Spleen (tissue), 11 donors: ENCODE measurements around the gene HIRIP3. TPM values are rescaled to one million over a fixed set of nuclear protein-coding genes. Genes with fewer than 3 reads are reported as not detected.
A peak's percentile ranks its signal among the peaks of the same experiment; 100 is the strongest.

Experiments used
- DNase-seq: peaks from one replicate; pipeline ENCODE4 v3.0.0-alpha.2; 2020
- H3K27ac ChIP-seq, 8 donors: fragments of 200-600 bp; sonication (generic) in 7 of 8; 1 replicate in 4 of 8; 2 replicates in 4 of 8; pipeline versions ENCODE4 v1.5.0 to v1.8.0; 2016 to 2021; ENCODE audit warnings: inconsistent platforms in 4 of 8, mild to moderate bottlenecking in 4 of 8, moderate library complexity in 1 of 8
- H3K27me3 ChIP-seq, 7 donors: fragments of 200-600 bp; sonication (generic) in 6 of 7; replicated peaks in 1 of 7; 1 replicate in 4 of 7; 2 replicates in 3 of 7; pipeline versions ENCODE4 v1.5.0 to v1.8.0; 2016 to 2021; ENCODE audit warnings: inconsistent platforms in 3 of 7, mild to moderate bottlenecking in 1 of 7
- H3K36me3 ChIP-seq, 6 donors: fragments of 200-600 bp; sonication (generic) in 5 of 6; 1 replicate in 4 of 6; 2 replicates in 2 of 6; pipeline versions ENCODE4 v1.5.0 to v1.8.0; 2016 to 2021; ENCODE audit warnings: inconsistent platforms in 2 of 6
- H3K4me1 ChIP-seq, 6 donors: fragments of 200-600 bp; sonication (generic) in 5 of 6; 1 replicate in 3 of 6; 2 replicates in 3 of 6; pipeline versions ENCODE4 v1.5.0 to v1.8.0; 2016 to 2021; ENCODE audit warnings: inconsistent platforms in 3 of 6
- H3K4me3 ChIP-seq, 8 donors: fragments of 200-600 bp; sonication (generic) in 7 of 8; 1 replicate in 4 of 8; 2 replicates in 4 of 8; pipeline versions ENCODE4 v1.5.0 to v1.8.0; 2016 to 2021; ENCODE audit warnings: inconsistent platforms in 4 of 8, mild to moderate bottlenecking in 4 of 8, moderate library complexity in 2 of 8
- H3K9me3 ChIP-seq, 8 donors: fragments of 200-600 bp; sonication (generic) in 7 of 8; 1 replicate in 4 of 8; 2 replicates in 4 of 8; pipeline versions ENCODE4 v1.5.0 to v1.8.0; 2016 to 2021; ENCODE audit warnings: inconsistent platforms in 4 of 8
- CTCF ChIP-seq, 11 experiments: fragments of 200-600 bp in 7 of 11; fragments of 450-650 bp in 4 of 11; sonication (generic) in 4 of 11; IDR thresholded peaks in 8 of 11; conservative IDR thresholded peaks in 3 of 11; 1 replicate in 7 of 11; 2 replicates in 4 of 11; pipeline versions ENCODE4 v1.4.0 to v1.8.0; 2016 to 2021; ENCODE audit warnings: antibody characterized with exemption in 11 of 11, inconsistent platforms in 4 of 11, mild to moderate bottlenecking in 1 of 11
- POLR2A ChIP-seq, 3 donors: fragments of 450-650 bp; IDR thresholded peaks; one replicate each; pipeline ENCODE4 v1.5.1; 2017; ENCODE audit warnings: antibody characterized with exemption in 3 of 3, mild to moderate bottlenecking in 1 of 3
- POLR2AphosphoS5 ChIP-seq, 3 donors: sonication (generic); formaldehyde crosslinking; IDR thresholded peaks; one replicate each; pipeline ENCODE4 v1.5.1; 2017; ENCODE audit warnings: antibody characterized with exemption in 3 of 3
- WGBS, 5 donors: extraction: QIAGEN DNeasy Blood & Tissue Kit in 3 of 5; methylation state at CpG; one replicate each; pipeline versions ENCODE4 v1.1.5 to v1.1.7; 2013 to 2018; 5-methylcytosine and 5-hydroxymethylcytosine counted together
- intact Hi-C: fragments of 100-400 bp; cut with DNase I; formaldehyde crosslinking; loops from one replicate; pipeline ENCODE4 v1.15.0; 2023; ENCODE audit warnings: low total_unique reads
- polyA plus RNA-seq, 3 donors: library from polyadenylated mRNA; stranded (reverse); fragments of 200-250 nt; gene quantifications; one replicate each; pipeline ENCODE4 v1.2.1, GENCODE V29; 2013
- total RNA-seq, 7 donors: library from RNA; depleted of rRNA in 3 of 7; stranded (reverse); fragments of >200 nt in 3 of 7; fragmentation: NEBNext Ultra II Directional in 4 of 7; extraction: Animal tissue kit (Norgen Biotek cat#: 25700) in 4 of 7; gene quantifications; one replicate each; pipeline versions ENCODE4 v1.1.0 to v1.2.1, GENCODE V29; 2016 to 2021
- donor health status: healthy with polysubstance abuse.
- donor health status: DM: no; HTN: no; CAD: no; lungs with moderate emphysema.
- donor health status: DM: no; HTN: no; CAD: no.
- donor health status: Bipolar disorder and iron deficiency.
- donor health status: healthy.
- donor health status: DM: no; HTN: no; CAD: no.
- donor health status: DM: yes; HTN: yes; CAD: no.

HIRIP3 gene
- total and polyA plus RNA-seq, 10 donors = 10.0 to 17.7 (median 14.0) TPM

DNA sequence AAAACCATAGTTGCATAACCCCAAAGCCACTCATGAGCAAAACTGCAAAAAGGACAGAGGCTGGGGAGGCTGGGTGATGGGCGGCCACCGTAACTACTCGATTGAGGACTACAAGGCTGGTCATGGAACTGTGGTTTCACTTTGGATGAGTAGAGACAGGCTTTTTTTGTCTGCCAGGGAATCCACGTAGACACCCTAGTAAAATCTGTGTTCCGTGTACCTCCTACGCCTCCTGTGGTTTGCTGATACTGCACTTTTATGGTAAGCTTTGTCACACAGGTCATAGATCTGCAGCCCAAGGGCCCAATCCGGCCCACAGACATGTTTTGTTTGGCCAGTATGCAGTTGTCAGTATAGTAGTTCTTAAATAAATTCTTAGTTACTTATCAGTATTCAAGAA, 37.9 kb upstream of the HIRIP3 start:
- H3K36me3 ChIP-seq = no peaks in the 10 kb centered on the region
- H3K9me3 ChIP-seq = no peaks in the 10 kb centered on the region
- 52 to 70% (median 67%) methylated on average over 7 of the region's 7 CpGs for WGBS, 5 donors
- TF ChIP-seq POLR2A (IDR thresholded peaks at IDR 0.05) (no peak), POLR2AphosphoS5 (IDR thresholded peaks at IDR 0.05) (no peak), CTCF (IDR thresholded peaks at IDR 0.05 in 8 of 11, conservative IDR thresholded peaks at IDR 0.05 in 3 of 11) (no peak)
- H3K27ac ChIP-seq = no peak overlapping the region
- DNase-seq = no peak
- H3K4me3 ChIP-seq = no peak overlapping the region
- peaks cover 7 to 84% (median 58%) of the 10 kb centered on the region in 7 donors for H3K27me3 ChIP-seq
- intact Hi-C loops = no loop called here
- peaks cover 0 to 21% (median 12%) of the 10 kb centered on the region in 6 donors for H3K4me1 ChIP-seq

DNA sequence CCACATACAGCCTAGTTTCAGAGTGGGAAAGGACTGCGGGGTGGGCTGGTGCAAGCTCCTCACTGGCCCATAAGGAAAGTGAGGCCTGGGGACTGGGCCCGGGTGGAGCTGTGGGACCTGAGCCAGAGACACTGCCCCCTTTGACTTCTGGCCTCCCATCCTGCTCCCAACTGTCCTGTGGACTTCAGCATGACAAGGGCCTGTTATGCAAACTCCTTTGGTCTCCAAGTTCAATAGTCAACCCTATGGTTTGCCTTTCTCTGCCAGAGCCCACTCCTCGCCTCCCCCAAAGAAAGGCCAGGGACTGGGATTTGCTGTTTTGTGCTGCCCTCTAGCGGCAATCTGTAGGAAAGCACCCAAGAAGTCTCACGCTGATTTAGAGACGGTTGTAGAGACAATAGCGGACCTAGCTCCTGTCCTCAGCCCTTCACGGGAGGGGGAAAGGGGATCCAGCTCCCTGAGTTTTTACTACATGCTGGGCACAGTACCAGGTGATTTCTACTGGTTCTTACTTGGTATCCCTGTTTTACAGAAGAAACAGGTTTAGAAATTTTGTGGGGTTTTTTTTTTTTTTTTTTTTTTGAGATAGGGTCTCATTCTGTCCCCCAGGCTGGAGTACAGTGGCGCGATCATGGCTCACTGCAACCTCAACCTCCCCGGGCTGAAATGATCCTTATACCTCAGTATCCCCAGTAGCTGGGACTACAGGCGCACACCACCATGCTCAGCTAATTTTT, 36.8 kb upstream of the HIRIP3 start:
- TF ChIP-seq POLR2A (IDR thresholded peaks at IDR 0.05) (no peak), POLR2AphosphoS5 (IDR thresholded peaks at IDR 0.05) (no peak), CTCF (IDR thresholded peaks at IDR 0.05 in 8 of 11, conservative IDR thresholded peaks at IDR 0.05 in 3 of 11) (peak in 10 of 11 experiments; percentile 33 to 84 (median 70))
- WGBS, 5 donors = 25 to 30% (median 26%) methylated on average over 12 of the region's 12 CpGs
- Histone ChIP-seq H3K9me3 (no peaks in the 10 kb centered on the region), H3K27me3 (peaks cover 7 to 94% (median 58%) of the 10 kb centered on the region in 7 donors), H3K36me3 (no peaks in the 10 kb centered on the region), H3K4me1 (peaks cover 0 to 21% (median 12%) of the 10 kb centered on the region in 6 donors), H3K4me3 (no peak overlapping the region), H3K27ac (no peak overlapping the region)
- no peak for DNase-seq
- intact Hi-C loops = no loop called here

DNA sequence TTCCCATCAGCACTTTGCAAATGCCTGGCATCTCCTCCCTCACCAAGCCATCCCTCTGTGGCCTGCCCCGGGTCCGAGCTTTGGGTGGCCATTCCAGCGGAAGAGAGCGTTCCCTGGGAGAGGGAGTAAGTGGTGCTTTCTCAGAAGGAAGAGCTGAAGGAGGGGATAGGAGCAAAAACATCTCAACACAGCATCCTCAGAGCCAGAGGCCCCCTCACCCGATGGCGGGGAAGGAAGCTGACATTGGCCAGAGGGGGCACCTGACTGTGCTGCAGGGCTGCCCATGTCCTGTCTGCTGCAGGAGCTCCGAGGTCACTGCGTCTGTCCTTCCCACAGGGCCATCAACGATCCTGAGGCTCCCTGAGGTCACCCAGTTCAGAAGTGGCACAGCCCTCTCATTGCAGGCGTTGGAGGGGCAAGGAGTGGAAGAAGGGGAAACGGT, 36.1 kb upstream of the HIRIP3 start:
- no peak for DNase-seq
- intact Hi-C loops = no loop called here
- Histone ChIP-seq H3K36me3 (no peaks in the 10 kb centered on the region), H3K4me1 (peaks cover 0 to 21% (median 12%) of the 10 kb centered on the region in 6 donors), H3K9me3 (no peaks in the 10 kb centered on the region), H3K4me3 (peak overlapping the region in 1 of 8 donors; percentile 40), H3K27me3 (peaks cover 7 to 100% (median 58%) of the 10 kb centered on the region in 7 donors), H3K27ac (no peak overlapping the region)
- 16 to 25% (median 21%) methylated on average over 8 to 11 of the region's 11 CpGs for WGBS, 5 donors
- TF ChIP-seq POLR2A (IDR thresholded peaks at IDR 0.05) (no peak), CTCF (IDR thresholded peaks at IDR 0.05 in 8 of 11, conservative IDR thresholded peaks at IDR 0.05 in 3 of 11) (no peak), POLR2AphosphoS5 (IDR thresholded peaks at IDR 0.05) (no peak)

- Histone ChIP-seq H3K4me1 (peaks cover 0 to 21% (median 12%) of the 10 kb centered on the region in 6 donors), H3K4me3 (peak within 1 kb of the TSS in 1 of 8 donors; percentile 40), H3K9me3 (no peaks in the 10 kb centered on the region), H3K27me3 (peaks cover 7 to 100% (median 58%) of the 10 kb centered on the region in 7 donors), H3K27ac (no peak within 1 kb of the TSS), H3K36me3 (no peaks in the 10 kb centered on the region)
- no peak for TF ChIP-seq POLR2A (IDR thresholded peaks at IDR 0.05)
- no peak for TF ChIP-seq POLR2AphosphoS5 (IDR thresholded peaks at IDR 0.05)
- TF ChIP-seq CTCF (IDR thresholded peaks at IDR 0.05 in 8 of 11, conservative IDR thresholded peaks at IDR 0.05 in 3 of 11) = no peak
- intact Hi-C loops = no loop called here
- 1 to 4% (median 2%) methylated on average over 15 to 27 of the region's 27 CpGs for WGBS, 5 donors
- DNase-seq = no peak
Observed at GRCh38 chr16:30030841-30031413, 35.5 kb upstream of the HIRIP3 start, which contains the start of gene TLCD3B. Gene TLCD3B (minus strand): TSS chr16:30031271. CDS start chr16:30030527, 744 bp downstream.
